Stomach smooth muscle (tissue), 2 donors: ENCODE data around the gene FST.

Experiments used
- H3K27ac ChIP-seq: one replicate; pipeline ENCODE4 v1.7.0; 2013; ENCODE audit warnings: mild to moderate bottlenecking, low read length, inconsistent platforms
- H3K27me3 ChIP-seq, 2 donors: one replicate each; pipeline ENCODE4 v1.7.0; 2013; ENCODE audit warnings: low read length in 2 of 2; ENCODE audit not compliant: insufficient read depth in 2 of 2, control insufficient read depth in 1 of 2
- H3K36me3 ChIP-seq, 2 donors: one replicate each; pipeline ENCODE4 v1.7.0; 2013; ENCODE audit warnings: low read length in 2 of 2; ENCODE audit not compliant: control insufficient read depth in 2 of 2, insufficient read depth in 2 of 2
- H3K4me1 ChIP-seq: one replicate; pipeline ENCODE4 v1.7.0; 2013; ENCODE audit warnings: low read length; ENCODE audit not compliant: control insufficient read depth, insufficient read depth
- H3K4me3 ChIP-seq, 2 donors: one replicate each; pipeline ENCODE4 v1.7.0; 2013; ENCODE audit warnings: low read length in 2 of 2
- H3K9ac ChIP-seq, 2 donors: one replicate each; pipeline ENCODE4 v1.7.0; 2013; ENCODE audit warnings: low read length in 2 of 2, mild to moderate bottlenecking in 1 of 2
- H3K9me3 ChIP-seq, 2 donors: one replicate each; pipeline ENCODE4 v1.7.0; 2013; ENCODE audit warnings: low read length in 2 of 2; ENCODE audit not compliant: control insufficient read depth in 2 of 2
- donor health status: healthy.
- donor health status: Pancreatic carcinoma.

Gene FST

DNA sequence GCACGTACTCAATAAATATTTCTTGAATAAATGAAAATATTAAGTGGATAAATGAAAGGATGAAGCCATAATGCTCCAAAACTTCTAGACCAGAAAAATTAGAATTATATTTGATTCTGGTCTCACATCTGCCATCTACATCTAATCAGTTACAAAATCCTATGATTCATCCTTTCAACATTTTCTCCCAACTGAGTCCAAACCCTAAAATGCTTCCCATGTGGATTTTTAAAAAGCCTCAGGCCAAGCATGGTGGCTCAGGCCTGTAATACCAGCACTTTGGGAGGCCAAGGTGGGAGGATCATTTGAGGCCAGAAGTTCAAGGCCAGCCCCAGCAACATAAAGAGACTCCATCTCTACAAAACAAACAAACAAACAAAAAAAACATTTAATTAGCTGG, 31.6 kb upstream of the FST start:
- H3K9ac ChIP-seq: no peak overlapping the region
- H3K36me3 ChIP-seq: no peaks in the 10 kb centered on the region
- H3K4me1 ChIP-seq: no peaks in the 10 kb centered on the region
- no peaks in the 10 kb centered on the region for H3K9me3 ChIP-seq
- H3K27ac ChIP-seq: no peak overlapping the region
- no peaks in the 10 kb centered on the region for H3K27me3 ChIP-seq
- no peak overlapping the region for H3K4me3 ChIP-seq

DNA sequence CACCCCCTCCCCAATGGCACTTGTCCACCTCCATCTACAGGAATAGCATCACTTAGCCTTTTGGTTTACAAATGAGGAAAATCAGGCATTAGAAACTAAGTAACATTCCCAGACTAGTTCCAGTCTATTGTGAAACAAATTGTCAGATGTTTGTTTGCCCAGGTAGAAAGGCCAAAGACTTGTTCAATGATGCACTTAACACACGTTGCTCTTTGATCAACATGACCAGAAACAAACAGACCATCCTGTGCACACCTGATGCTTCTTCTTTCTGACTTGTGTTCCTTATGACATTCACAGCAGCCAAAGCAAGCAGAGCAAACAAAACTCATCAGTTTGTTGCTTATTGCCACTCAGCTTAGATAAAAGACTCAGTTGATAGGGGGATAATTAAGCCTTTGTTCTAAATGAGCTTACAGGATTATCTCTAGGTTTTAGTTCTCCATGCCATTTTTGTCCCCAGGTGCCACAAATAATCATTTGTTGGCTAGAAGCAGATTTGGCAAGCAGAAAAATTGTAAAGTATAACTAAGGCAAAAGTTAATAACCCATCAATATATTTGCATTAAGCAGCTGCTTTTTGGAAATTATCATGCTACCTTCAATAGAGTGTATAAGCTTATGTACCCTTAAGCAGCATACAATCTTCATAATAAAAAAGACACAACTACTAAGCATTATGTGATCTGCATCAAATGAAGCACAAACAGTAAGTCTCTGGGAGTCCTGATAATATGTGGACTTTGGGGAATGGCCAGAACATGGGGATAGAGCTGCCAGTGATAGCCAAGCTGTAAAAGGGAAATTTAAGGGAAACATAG, 26.3 kb upstream of the FST start:
- H3K9me3 ChIP-seq: no peaks in the 10 kb centered on the region
- H3K27me3 ChIP-seq: no peaks in the 10 kb centered on the region
- H3K36me3 ChIP-seq: no peaks in the 10 kb centered on the region
- H3K27ac ChIP-seq: no peak overlapping the region
- H3K4me3 ChIP-seq: no peak overlapping the region
- no peaks in the 10 kb centered on the region for H3K4me1 ChIP-seq
- H3K9ac ChIP-seq: no peak overlapping the region

DNA sequence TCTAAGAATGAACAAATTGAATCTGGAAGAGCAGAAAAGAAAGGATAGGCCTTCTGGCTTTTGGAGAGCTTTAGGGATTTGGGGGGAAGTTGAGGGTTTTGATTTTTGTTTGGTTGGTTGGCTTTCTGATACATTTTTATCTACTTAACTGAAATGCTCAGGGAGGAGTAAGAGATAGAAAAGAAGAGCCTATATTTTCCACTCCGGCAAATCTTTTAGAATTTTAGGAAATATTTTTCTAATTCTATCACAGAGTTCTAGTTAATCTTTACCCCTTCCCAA, 25.8 kb upstream of the FST start:
- H3K27ac ChIP-seq: no peak overlapping the region
- H3K4me3 ChIP-seq: no peak overlapping the region
- no peaks in the 10 kb centered on the region for H3K27me3 ChIP-seq
- H3K4me1 ChIP-seq: no peaks in the 10 kb centered on the region
- H3K36me3 ChIP-seq: no peaks in the 10 kb centered on the region
- no peaks in the 10 kb centered on the region for H3K9me3 ChIP-seq
- H3K9ac ChIP-seq: no peak overlapping the region

DNA sequence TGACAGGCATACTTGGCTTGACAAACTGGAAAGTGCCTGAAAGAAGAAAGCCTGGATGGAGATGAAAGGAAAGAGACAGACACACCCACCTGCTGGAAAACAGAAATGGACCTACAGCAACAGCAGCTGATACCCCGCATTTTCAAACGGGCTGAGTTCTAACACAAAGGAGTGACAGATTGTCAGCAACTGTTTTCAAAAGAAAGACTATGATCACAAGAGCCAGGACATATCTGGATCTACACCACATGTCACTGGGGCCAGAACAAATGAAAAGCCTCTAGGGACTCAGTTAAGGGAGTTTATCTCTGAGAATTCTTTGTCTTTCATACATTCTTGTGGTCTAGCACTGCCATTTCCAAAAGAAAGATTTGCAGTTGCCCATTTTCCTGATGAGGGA, 24.1 kb upstream of the FST start:
- Histone ChIP-seq H3K4me1 (no peaks in the 10 kb centered on the region), H3K4me3 (no peak overlapping the region), H3K36me3 (no peaks in the 10 kb centered on the region), H3K27ac (no peak overlapping the region), H3K9me3 (no peaks in the 10 kb centered on the region), H3K9ac (no peak overlapping the region), H3K27me3 (no peaks in the 10 kb centered on the region)

DNA sequence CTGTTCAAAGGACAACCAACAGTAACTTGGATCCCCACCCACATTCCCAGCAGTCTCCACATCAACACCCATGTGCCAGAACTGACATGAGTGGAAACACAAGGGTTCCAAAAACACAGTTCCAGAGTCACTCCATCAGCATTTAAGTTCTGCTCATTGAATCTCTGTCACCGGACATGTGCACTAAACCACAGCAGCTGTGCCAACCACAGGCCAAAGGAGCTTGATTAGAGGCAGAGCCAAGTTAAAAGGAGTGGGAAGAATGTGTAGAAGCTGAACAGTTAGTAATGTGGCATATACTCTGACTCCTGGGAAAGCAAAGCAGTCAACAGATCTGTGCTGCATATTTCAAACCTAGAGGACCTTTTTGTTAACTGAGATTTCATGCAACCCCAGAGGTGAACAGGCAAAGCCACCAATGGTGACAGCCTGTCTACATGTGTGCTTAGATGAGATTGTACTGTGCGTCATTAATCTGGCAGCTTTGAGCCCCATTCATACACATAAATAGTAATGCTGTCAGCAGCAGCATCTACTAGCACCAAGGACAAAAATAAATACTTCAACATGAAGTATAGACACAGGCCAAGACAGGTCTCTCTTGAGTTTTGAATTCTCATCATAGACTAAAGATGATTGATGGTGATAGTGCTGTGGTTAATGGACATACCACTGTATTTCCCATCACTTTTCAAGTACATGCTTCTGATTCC, 16.4 kb upstream of the FST start:
- Histone ChIP-seq H3K9ac (no peak overlapping the region), H3K27ac (no peak overlapping the region), H3K36me3 (no peaks in the 10 kb centered on the region), H3K27me3 (peaks cover 0 to 3% of the 10 kb centered on the region in 2 donors), H3K4me3 (no peak overlapping the region), H3K4me1 (no peaks in the 10 kb centered on the region), H3K9me3 (no peaks in the 10 kb centered on the region)

DNA sequence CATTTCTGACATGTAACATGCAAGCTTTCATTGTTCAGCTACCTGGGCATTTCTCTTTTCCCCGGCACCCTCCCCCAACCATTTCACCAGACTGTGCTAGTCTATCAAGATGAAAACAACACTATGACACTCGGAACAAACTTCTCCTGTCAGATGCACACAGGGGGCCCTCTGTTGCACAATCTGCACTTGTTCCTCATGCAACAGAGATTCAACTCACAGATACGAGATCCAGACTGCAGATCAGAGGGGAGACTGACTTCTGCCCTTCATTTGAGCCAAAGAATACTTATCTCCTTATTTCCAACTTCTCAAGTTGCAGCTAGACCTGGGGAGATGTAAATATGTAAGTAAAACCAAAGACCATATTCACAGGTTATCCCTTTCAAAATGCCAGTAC, 15.7 kb upstream of the FST start:
- Histone ChIP-seq H3K4me1 (no peaks in the 10 kb centered on the region), H3K9me3 (no peaks in the 10 kb centered on the region), H3K4me3 (no peak overlapping the region), H3K36me3 (no peaks in the 10 kb centered on the region), H3K27ac (no peak overlapping the region), H3K9ac (no peak overlapping the region), H3K27me3 (peaks cover 0 to 3% of the 10 kb centered on the region in 2 donors)

DNA sequence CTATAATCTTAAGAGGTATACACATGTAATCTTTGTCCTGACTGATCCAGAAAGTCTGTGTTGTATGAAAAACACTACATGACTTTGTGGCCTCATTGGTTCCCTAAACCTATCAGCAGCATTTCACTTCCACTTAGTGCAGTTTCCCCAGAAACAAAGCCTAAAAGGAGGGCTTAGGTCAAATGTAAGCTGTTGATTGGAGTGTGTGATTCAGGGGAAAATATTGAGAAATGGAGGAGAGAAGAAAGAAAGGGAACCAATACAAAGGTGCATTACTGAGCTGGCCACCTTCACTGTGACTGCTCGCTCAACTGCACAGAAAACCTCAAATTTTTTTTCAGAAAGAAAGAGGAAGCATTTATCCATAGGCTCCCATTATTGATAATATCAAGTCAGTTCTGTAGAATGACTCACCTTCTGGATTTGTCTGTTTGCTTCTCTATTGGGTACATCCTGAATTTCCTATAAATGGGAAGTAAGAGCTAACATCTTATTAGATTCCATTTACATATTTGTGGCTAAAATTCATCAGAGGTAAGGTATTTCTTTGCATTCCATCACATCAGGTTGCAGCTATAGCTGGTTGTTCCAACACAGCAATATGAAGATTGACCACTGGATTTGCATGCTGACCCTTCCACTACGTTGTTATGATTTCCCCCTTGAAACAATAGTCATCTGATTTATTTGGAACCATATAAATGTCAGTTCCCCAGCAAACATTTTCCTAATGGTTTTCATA, 10.3 kb upstream of the FST start:
- Histone ChIP-seq H3K27ac (no peak overlapping the region), H3K9ac (no peak overlapping the region), H3K9me3 (no peaks in the 10 kb centered on the region), H3K4me3 (no peak overlapping the region), H3K27me3 (peaks cover 0 to 3% of the 10 kb centered on the region in 2 donors), H3K36me3 (no peaks in the 10 kb centered on the region), H3K4me1 (no peaks in the 10 kb centered on the region)

DNA sequence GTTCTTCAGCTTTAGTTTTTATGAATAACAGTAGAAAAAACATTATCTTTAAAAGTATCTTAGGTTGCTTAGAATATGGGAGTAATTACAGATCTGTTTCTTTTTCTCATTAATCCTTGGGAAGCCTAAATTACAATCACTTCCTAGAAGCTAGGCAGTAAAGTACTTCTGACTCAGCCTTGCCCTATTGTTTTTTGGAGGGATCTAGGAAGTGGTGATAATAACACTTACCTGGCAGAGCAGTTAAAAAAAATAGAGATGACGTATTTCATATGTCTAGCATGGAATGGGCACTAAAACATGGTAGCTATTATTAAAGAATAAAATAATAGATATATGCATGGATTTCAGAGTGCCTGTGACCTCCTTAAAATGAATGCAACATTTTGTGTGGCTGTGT, 8.2 kb upstream of the FST start:
- no peaks in the 10 kb centered on the region for H3K9me3 ChIP-seq
- no peaks in the 10 kb centered on the region for H3K36me3 ChIP-seq
- H3K27ac ChIP-seq: no peak overlapping the region
- H3K4me1 ChIP-seq: no peaks in the 10 kb centered on the region
- no peaks in the 10 kb centered on the region for H3K27me3 ChIP-seq
- H3K4me3 ChIP-seq: no peak overlapping the region
- H3K9ac ChIP-seq: no peak overlapping the region

DNA sequence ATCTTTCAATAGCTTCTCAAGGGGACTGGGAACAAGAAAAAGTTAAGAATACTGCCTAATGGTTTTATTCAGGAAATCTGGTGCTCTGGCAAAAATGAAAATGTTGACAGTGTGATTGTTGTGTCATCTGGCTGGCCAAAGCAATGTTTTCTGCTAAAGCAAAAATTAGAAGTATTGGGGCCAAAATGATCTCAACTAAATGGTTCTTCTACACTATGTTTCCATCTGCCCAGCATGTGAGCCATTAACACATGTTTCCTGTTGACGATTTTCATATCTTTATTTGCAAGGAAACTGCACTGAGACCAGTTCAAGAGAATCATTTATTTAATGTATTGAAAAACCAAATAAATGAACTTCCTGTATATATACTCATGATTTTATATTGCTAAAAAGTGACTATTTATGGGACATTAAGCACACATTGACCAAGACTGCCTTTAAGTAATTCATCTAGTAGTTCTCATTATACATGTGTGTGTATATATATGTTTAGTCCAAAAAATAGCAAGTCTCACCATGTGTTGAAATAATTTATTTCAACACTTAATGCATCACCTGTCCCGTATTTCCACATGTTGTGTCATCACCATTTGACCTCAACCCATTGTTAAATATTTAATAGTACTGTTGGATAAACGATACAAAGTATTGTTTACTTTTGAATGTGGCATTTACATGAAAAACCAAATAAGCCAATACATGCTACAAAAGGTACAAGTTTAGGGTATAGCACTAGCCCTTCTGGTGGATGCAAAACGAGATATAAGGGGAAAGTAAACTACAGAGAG, 7.5 kb upstream of the FST start:
- H3K9ac ChIP-seq: no peak overlapping the region
- no peaks in the 10 kb centered on the region for H3K36me3 ChIP-seq
- H3K4me3 ChIP-seq: no peak overlapping the region
- no peaks in the 10 kb centered on the region for H3K4me1 ChIP-seq
- H3K27me3 ChIP-seq: no peaks in the 10 kb centered on the region
- H3K27ac ChIP-seq: no peak overlapping the region
- H3K9me3 ChIP-seq: no peaks in the 10 kb centered on the region

DNA sequence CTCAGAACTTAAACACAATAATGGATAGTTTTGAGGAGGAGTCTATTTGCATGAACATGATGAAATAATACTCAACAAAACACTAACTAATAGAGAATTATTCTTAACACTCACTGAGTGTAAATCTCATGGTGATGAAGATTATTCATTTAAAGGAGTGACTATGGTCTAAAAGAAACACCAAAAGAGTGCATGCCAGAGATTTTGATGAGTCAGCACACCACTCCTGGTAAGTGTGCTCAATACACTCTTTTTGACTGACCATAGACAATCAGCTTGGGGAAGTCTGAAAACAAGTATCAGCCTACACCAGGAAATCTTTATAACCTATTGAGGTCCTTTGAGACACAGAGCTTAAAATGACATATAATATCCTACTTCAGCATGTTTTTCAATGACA, 6.8 kb upstream of the FST start:
- H3K9ac ChIP-seq: no peak overlapping the region
- no peak overlapping the region for H3K4me3 ChIP-seq
- no peak overlapping the region for H3K27ac ChIP-seq
- H3K36me3 ChIP-seq: no peaks in the 10 kb centered on the region
- H3K27me3 ChIP-seq: no peaks in the 10 kb centered on the region
- H3K9me3 ChIP-seq: no peaks in the 10 kb centered on the region
- H3K4me1 ChIP-seq: peaks cover 2% of the 10 kb centered on the region
